Activated CD4-positive, CD25-positive, alpha-beta regulatory T cell (primary cell): ENCODE results near the gene CSF2.

Source experiments
- DNase-seq, 4 experiments: peaks; one replicate each; lab custom pipeline; 2025; lab: John Stamatoyannopoulos, UW

The CSF2 gene

GRCh38 chr5:132073231-132074013 lies at the start of gene CSF2:
Gene CSF2, plus strand, starts transcription at chr5:132073789. Its CDS starts 35 bp downstream, at chr5:132073824.
- DNase-seq, result no peak

GRCh38 chr5:132024117-132024435 lies 49.5 kb upstream of the CSF2 start:
- DNase-seq, result no peak

GRCh38 chr5:132024789-132025402 lies 48.7 kb upstream of the CSF2 start:
- no peak for DNase-seq

- no peak for DNase-seq
Observed at GRCh38 chr5:132025403-132025971, 48.1 kb upstream of the CSF2 start.

GRCh38 chr5:132026516-132027008 lies 47.0 kb upstream of the CSF2 start:
- DNase-seq, result no peak

- DNase-seq, result no peak
Observed at GRCh38 chr5:132027027-132027426, 46.6 kb upstream of the CSF2 start.

- DNase-seq, result no peak
Observed at GRCh38 chr5:132029609-132030330, 43.8 kb upstream of the CSF2 start.

GRCh38 chr5:132030610-132031009 lies 43.0 kb upstream of the CSF2 start:
- DNase-seq, result no peak

GRCh38 chr5:132032196-132032595 lies 41.4 kb upstream of the CSF2 start:
- no peak for DNase-seq

GRCh38 chr5:132033122-132033521 lies 40.5 kb upstream of the CSF2 start:
- no peak for DNase-seq

- no peak for DNase-seq
Observed at GRCh38 chr5:132037353-132037752, 36.2 kb upstream of the CSF2 start.

- DNase-seq, result no peak
Observed at GRCh38 chr5:132044207-132044606, 29.4 kb upstream of the CSF2 start.

- no peak for DNase-seq
Observed at GRCh38 chr5:132046880-132047299, 26.7 kb upstream of the CSF2 start.

- DNase-seq, result no peak
Observed at GRCh38 chr5:132049093-132049492, 24.5 kb upstream of the CSF2 start.

GRCh38 chr5:132049559-132049958 lies 24.0 kb upstream of the CSF2 start:
- no peak for DNase-seq

GRCh38 chr5:132050136-132050535 lies 23.5 kb upstream of the CSF2 start:
- DNase-seq, result no peak

- DNase-seq, result no peak
Observed at GRCh38 chr5:132050661-132051552, 22.7 kb upstream of the CSF2 start.

- DNase-seq, result no peak
Observed at GRCh38 chr5:132052520-132052919, 21.1 kb upstream of the CSF2 start.

- no peak for DNase-seq
Observed at GRCh38 chr5:132053483-132053882, 20.1 kb upstream of the CSF2 start.

- DNase-seq, result no peak
Observed at GRCh38 chr5:132054031-132054696, 19.4 kb upstream of the CSF2 start.
